Stimulated activated CD4-positive, alpha-beta T cell treated with anti-CD3 and anti-CD28 coated beads, Interleukin-4, amount 100 ng/mL, for 48 hours (primary cell): ENCODE data around the gene SCGB3A2.

Experiments
- DNase-seq, 2 donors: peaks; one replicate each; pipeline ENCODE4 v3.0.0-alpha.2; 2020; ENCODE audit warnings: low read depth in 2 of 2

Gene SCGB3A2

GRCh38 chr5:147904110-147904509 is 25.6 kb downstream of the SCGB3A2 start:
- no peak for DNase-seq

- no peak for DNase-seq
These were observed 28.0 kb downstream of the SCGB3A2 start, which contains the start of gene C5orf46 for GRCh38 chr5:147906326-147907095. TSS of gene C5orf46 (minus strand) at chr5:147906538. CDS start at chr5:147906501, 37 bp downstream.

- DNase-seq: no peak
These were observed 32.9 kb downstream of the SCGB3A2 start for GRCh38 chr5:147911427-147911826.

- DNase-seq: no peak
These were observed 33.5 kb downstream of the SCGB3A2 start for GRCh38 chr5:147912011-147912410.

GRCh38 chr5:147913786-147914185 is 35.3 kb downstream of the SCGB3A2 start:
- no peak for DNase-seq

- no peak for DNase-seq
These were observed 39.7 kb downstream of the SCGB3A2 start for GRCh38 chr5:147918101-147918685.

- no peak for DNase-seq
These were observed 40.4 kb downstream of the SCGB3A2 start for GRCh38 chr5:147918899-147919298.

GRCh38 chr5:147920420-147921030 is 42.0 kb downstream of the SCGB3A2 start:
- no peak for DNase-seq

- DNase-seq: no peak
These were observed 42.6 kb downstream of the SCGB3A2 start for GRCh38 chr5:147921136-147921535.

GRCh38 chr5:147925020-147925419 is 46.5 kb downstream of the SCGB3A2 start:
- no peak for DNase-seq

GRCh38 chr5:147927901-147928300 is 49.4 kb downstream of the SCGB3A2 start:
- DNase-seq: no peak

- DNase-seq: no peak
These were observed 52.3 kb downstream of the SCGB3A2 start for GRCh38 chr5:147930769-147931168.
